ENCODE data around the gene KBTBD6. TPM values are rescaled to one million over a fixed set of nuclear protein-coding genes. Genes with fewer than 3 reads are reported as not detected.

Gene KBTBD6
- total RNA-seq, 1 donor from 2014 or later = 18.4 TPM

DNA sequence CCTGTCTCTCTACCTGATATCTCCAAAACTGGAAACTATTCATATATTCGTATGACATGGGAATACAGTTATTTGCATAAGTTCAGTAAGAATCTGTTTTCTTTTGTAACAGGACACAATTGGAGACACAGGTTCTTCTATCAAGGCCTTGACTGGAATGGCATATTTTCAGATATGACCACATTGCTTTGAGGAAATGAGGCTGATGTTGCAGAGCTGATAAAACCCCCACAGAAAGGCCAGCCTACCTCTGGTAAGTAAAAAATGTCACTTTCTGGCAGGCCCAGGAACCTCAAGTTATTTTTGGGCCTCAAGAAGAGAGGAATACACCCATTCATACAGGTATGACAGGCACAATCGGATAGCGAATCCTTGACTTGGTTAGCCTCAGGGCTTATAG is 29.5 kb upstream of the KBTBD6 start:
- TF ChIP-seq, protein P1, sequence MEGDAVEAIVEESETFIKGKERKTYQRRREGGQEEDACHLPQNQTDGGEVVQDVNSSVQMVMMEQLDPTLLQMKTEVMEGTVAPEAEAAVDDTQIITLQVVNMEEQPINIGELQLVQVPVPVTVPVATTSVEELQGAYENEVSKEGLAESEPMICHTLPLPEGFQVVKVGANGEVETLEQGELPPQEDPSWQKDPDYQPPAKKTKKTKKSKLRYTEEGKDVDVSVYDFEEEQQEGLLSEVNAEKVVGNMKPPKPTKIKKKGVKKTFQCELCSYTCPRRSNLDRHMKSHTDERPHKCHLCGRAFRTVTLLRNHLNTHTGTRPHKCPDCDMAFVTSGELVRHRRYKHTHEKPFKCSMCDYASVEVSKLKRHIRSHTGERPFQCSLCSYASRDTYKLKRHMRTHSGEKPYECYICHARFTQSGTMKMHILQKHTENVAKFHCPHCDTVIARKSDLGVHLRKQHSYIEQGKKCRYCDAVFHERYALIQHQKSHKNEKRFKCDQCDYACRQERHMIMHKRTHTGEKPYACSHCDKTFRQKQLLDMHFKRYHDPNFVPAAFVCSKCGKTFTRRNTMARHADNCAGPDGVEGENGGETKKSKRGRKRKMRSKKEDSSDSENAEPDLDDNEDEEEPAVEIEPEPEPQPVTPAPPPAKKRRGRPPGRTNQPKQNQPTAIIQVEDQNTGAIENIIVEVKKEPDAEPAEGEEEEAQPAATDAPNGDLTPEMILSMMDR (conservative IDR thresholded peaks at IDR 0.05) = no peak
- DNase-seq (ENCODE audit: extremely low spot score, unreplicated experiment) = no peak
- Mint-ChIP-seq H3K4me1 (ENCODE audit: unreplicated experiment) (no peaks in the 10 kb centered on the region), H3K27me3 (no peaks in the 10 kb centered on the region), H3K36me3 (no peaks in the 10 kb centered on the region), H3K9me3 (peaks cover 4% of the 10 kb centered on the region), H3K27ac (no peak overlapping the region), H3K4me3 (no peak overlapping the region)

DNA sequence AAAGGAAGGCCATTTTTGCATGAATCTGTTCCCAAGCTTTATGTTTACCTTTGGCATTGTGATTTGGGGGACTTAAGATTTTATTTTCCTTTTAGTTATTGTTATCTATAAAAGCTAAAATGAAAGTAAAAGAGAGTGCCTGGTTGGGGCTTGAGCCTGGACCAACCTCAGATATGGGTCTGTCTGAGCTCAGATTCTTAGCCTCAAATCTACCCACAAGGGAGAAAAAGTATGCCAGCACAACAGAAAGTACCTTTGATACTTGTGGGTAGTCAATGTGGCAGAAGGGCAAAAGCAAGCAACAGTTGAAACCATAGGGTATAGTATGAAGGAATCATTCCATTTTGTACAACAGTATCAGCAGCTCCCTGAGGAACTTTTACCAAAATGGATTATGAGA is 26.6 kb upstream of the KBTBD6 start:
- H3K27me3 Mint-ChIP-seq = no peaks in the 10 kb centered on the region
- DNase-seq (ENCODE audit: extremely low spot score, unreplicated experiment) = no peak
- no peaks in the 10 kb centered on the region for H3K36me3 Mint-ChIP-seq
- H3K27ac Mint-ChIP-seq = no peak overlapping the region
- H3K4me1 Mint-ChIP-seq (ENCODE audit: unreplicated experiment) = no peaks in the 10 kb centered on the region
- peaks cover 4% of the 10 kb centered on the region for H3K9me3 Mint-ChIP-seq
- no peak overlapping the region for H3K4me3 Mint-ChIP-seq
- TF ChIP-seq, protein P1 (conservative IDR thresholded peaks at IDR 0.05) = no peak

DNA sequence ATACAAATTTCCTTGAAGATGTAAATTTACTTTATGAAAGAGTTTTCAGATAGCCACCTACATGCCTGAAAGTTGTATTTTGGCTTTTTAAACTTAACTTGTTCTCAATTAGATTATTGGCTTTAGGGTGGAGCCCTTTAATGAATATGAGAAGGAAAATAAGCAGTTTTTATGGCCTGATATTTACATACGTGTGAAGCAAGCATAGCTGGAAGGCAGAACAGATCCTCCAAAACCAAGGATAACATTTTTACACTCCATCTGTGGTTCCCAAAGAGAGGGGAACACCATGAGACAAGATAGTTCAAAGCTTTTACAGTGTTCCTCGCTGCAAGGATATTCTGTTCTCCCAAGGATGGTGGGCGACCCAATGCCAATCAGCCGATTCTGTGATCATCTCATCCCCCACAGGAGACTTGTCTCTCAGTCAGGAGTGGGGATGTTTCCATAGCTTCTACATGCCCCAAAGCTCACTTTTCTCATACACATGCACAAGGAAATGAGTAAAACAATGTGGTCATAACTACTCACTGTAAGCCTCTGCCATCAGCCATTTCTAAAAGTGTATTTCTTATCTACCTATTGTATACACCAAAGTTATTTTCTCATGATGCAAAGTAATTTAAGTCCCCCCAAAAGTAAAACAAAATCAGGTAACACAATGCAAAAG is 24.6 kb upstream of the KBTBD6 start:
- Mint-ChIP-seq H3K4me3 (no peak overlapping the region), H3K27ac (no peak overlapping the region), H3K9me3 (peaks cover under 1% of the 10 kb centered on the region), H3K4me1 (ENCODE audit: unreplicated experiment) (no peaks in the 10 kb centered on the region), H3K27me3 (no peaks in the 10 kb centered on the region), H3K36me3 (no peaks in the 10 kb centered on the region)
- TF ChIP-seq, protein P1 (conservative IDR thresholded peaks at IDR 0.05) = no peak
- no peak for DNase-seq (ENCODE audit: extremely low spot score, unreplicated experiment)

DNA sequence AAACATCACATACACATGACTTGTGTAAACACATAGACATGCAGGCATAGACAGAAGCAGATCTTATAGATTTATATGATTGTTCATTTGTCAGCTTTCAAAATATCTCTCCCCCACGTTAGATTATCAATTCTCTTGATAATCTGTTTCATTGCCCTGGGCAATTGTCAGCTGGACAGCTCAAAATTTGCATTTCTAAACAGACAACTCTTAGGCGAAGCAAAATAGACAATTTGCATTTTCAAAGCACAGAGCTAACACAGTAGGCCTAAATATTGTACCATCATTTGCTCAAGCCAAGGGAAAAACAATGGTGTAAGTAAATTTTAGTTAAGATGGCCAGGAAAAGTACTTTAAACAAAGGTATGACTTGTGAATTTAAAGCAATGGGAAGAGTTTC is 24.0 kb upstream of the KBTBD6 start:
- Mint-ChIP-seq H3K27ac (no peak overlapping the region), H3K36me3 (peaks cover 4% of the 10 kb centered on the region), H3K9me3 (peaks cover 6% of the 10 kb centered on the region), H3K4me1 (ENCODE audit: unreplicated experiment) (no peaks in the 10 kb centered on the region), H3K4me3 (no peak overlapping the region), H3K27me3 (no peaks in the 10 kb centered on the region)
- TF ChIP-seq, protein P1 (conservative IDR thresholded peaks at IDR 0.05) = no peak
- DNase-seq (ENCODE audit: extremely low spot score, unreplicated experiment) = no peak

DNA sequence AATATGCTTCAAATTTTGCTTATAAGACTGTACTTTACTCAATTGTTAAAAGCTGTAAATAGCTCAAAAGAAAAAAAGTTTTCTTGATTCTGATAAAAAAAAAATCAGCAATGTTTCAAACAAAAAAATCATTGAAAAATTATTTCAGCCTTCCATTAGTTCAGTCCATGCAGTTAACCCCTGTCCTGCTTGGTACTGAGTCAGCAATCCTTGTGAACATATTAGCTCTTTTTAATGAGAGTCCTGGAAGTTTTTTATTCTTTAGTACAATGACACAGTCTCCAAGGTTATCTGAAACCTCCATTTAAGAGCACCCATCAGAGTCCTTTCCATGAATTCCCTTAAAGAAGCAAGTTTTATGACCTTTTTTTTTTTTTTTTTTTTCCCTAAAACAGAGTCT is 21.4 kb upstream of the KBTBD6 start:
- peaks cover 19% of the 10 kb centered on the region for H3K36me3 Mint-ChIP-seq
- H3K27ac Mint-ChIP-seq = no peak overlapping the region
- no peak overlapping the region for H3K4me3 Mint-ChIP-seq
- H3K27me3 Mint-ChIP-seq = no peaks in the 10 kb centered on the region
- no peaks in the 10 kb centered on the region for H3K4me1 Mint-ChIP-seq (ENCODE audit: unreplicated experiment)
- TF ChIP-seq, protein P1 (conservative IDR thresholded peaks at IDR 0.05) = no peak
- no peak for DNase-seq (ENCODE audit: extremely low spot score, unreplicated experiment)
- H3K9me3 Mint-ChIP-seq = peaks cover 13% of the 10 kb centered on the region

Measured in type B pancreatic cell (in vitro differentiated cells).